Osteoblast (primary cell): ENCODE measurements around the gene OAT. TPM values are rescaled to one million over a fixed set of nuclear protein-coding genes. Genes with fewer than 3 reads are reported as not detected.

Experiments
- DNase-seq: peaks from one replicate; pipeline ENCODE4 v3.0.0; 2011; ENCODE audit warnings: low spot score, mixed read lengths; ENCODE audit not compliant: insufficient read length; ENCODE audit errors: missing footprints
- H2AFZ ChIP-seq: 2 replicates; pipeline ENCODE4 v1.6.0; 2011; ENCODE audit warnings: mild to moderate bottlenecking, low read length
- H3K27ac ChIP-seq: 2 replicates; pipeline ENCODE4 v1.5.1; 2011; ENCODE audit warnings: mild to moderate bottlenecking, low read depth, low read length, moderate library complexity
- H3K27me3 ChIP-seq: 2 replicates; pipeline ENCODE4 v1.6.0; 2012; ENCODE audit warnings: mild to moderate bottlenecking, control low read depth, inconsistent platforms, low read length, moderate library complexity; ENCODE audit not compliant: insufficient read depth
- H3K36me3 ChIP-seq: 2 replicates; pipeline ENCODE4 v1.5.1; 2011; ENCODE audit warnings: mild to moderate bottlenecking, low read length, control low read depth, moderate library complexity; ENCODE audit not compliant: insufficient read depth
- H3K4me1 ChIP-seq: 2 replicates; pipeline ENCODE4 v1.5.1; 2011; ENCODE audit warnings: mild to moderate bottlenecking, low read length, control low read depth, moderate library complexity; ENCODE audit not compliant: insufficient read depth
- H3K4me2 ChIP-seq: 2 replicates; pipeline ENCODE4 v1.6.0; 2011; ENCODE audit warnings: mild to moderate bottlenecking, low read length; ENCODE audit not compliant: insufficient read depth
- H3K4me3 ChIP-seq: fragments of 200-600 bp; sonication (generic); 3 replicates; pipeline ENCODE4 v1.5.1; 2012; ENCODE audit warnings: mild to moderate bottlenecking, low read length, inconsistent platforms; ENCODE audit not compliant: insufficient read depth
- H3K79me2 ChIP-seq: 2 replicates; pipeline ENCODE4 v1.6.0; 2012; ENCODE audit warnings: mild to moderate bottlenecking, low read length, control low read depth, inconsistent platforms; ENCODE audit not compliant: insufficient read depth
- H3K9me3 ChIP-seq: 2 replicates; pipeline ENCODE4 v1.5.1; 2011; ENCODE audit warnings: low read depth, low read length, control low read depth
- H4K20me1 ChIP-seq: 2 replicates; pipeline ENCODE4 v1.6.0; 2012; ENCODE audit warnings: mild to moderate bottlenecking, low read length, control low read depth; ENCODE audit not compliant: insufficient read depth
- total RNA-seq: library from RNA; depleted of rRNA; stranded (reverse); fragments of >200 nt; gene quantifications from 2 replicates; pipeline ENCODE4 v1.2.3, GENCODE V29; 2012
- TF ChIP-seq, protein P1 (sequence below): IDR thresholded peaks from 2 replicates; pipeline ENCODE4 v1.5.1; 2011; ENCODE audit warnings: mild to moderate bottlenecking, low read depth, low read length, moderate library complexity; ENCODE audit errors: extremely low read depth

OAT gene
- total RNA-seq, 1 donor, result 202 TPM

DNA sequence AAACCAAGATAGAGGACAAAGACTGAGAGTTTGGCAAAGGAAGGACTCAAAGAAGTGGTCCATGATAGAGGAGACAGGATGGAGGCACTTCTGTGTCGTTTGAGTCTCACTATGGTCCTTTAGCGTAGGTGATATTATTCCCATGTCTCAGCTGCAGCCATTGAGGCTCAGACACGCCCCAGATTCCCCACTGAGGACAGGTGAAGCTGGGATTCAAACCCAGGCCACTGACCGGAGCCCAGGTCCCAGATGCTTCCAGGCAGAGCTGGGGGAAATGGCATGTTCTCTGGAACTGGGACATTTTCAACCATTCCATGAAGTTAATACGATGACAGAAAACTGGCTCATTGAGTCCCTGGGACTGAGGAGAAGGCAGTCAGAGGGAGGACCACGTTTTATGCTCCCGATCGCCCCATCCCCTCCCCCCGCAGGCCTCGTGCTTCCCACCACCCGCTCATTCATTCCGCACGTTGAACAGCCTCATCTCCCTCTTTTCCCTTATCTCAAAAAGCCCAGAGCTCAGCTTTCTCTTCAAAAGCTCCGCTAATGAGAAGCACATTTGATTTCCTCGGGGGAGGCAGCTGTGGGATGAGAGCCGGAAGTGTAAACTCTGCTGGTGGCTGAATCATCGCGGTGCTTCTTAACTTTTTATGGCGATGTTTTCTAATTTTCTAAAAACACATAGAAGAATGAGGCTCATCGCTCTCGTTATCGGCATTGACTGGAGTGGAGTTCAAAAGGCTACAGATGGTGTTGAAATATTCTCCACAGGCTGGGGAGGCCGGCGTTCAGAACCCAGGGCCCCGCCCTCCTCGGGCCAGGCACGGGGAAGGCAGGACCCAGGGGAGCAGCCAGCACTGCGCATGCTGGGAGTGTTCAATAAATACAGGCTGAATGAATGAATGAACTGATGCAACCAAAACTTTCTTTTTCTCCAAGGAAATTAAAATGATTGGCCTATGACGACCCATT, 64.0 kb downstream of the OAT start:
- Histone ChIP-seq H3K27ac (peak overlapping the region; percentile 45), H3K4me2 (peak overlapping the region; percentile 86), H4K20me1 (no peaks in the 10 kb centered on the region), H2AFZ (peak overlapping the region; percentile 91), H3K27me3 (peaks cover 4% of the 10 kb centered on the region), H3K79me2 (no peaks in the 10 kb centered on the region), H3K36me3 (no peaks in the 10 kb centered on the region), H3K4me1 (peaks cover 7% of the 10 kb centered on the region), H3K9me3 (no peaks in the 10 kb centered on the region), H3K4me3 (peak overlapping the region; percentile 69)
- DNase-seq, result peak; percentile 96
- TF ChIP-seq, protein P1, sequence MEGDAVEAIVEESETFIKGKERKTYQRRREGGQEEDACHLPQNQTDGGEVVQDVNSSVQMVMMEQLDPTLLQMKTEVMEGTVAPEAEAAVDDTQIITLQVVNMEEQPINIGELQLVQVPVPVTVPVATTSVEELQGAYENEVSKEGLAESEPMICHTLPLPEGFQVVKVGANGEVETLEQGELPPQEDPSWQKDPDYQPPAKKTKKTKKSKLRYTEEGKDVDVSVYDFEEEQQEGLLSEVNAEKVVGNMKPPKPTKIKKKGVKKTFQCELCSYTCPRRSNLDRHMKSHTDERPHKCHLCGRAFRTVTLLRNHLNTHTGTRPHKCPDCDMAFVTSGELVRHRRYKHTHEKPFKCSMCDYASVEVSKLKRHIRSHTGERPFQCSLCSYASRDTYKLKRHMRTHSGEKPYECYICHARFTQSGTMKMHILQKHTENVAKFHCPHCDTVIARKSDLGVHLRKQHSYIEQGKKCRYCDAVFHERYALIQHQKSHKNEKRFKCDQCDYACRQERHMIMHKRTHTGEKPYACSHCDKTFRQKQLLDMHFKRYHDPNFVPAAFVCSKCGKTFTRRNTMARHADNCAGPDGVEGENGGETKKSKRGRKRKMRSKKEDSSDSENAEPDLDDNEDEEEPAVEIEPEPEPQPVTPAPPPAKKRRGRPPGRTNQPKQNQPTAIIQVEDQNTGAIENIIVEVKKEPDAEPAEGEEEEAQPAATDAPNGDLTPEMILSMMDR, result no peak

DNA sequence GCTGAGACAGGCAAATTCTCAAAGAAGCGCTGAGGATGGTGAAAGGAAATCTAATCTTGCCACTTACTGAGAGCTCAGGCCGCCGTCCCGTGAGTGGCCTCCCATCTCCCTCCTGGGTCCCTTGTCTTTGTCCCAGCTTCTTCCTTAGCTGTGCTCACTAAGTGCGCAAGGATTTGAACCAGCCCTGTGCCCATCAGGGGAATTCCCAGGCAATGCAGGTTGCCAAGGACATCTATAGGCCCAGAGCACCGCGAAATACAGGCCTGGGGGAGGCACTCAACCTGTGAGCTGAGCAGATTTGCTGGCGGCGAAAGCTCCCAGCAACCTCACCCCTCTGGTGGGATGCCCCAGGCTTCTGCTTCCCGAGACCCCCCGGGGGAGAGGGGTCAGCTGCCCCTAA, 64.8 kb downstream of the OAT start:
- peaks cover 7% of the 10 kb centered on the region for H3K4me1 ChIP-seq
- H3K9me3 ChIP-seq, result no peaks in the 10 kb centered on the region
- H3K36me3 ChIP-seq, result no peaks in the 10 kb centered on the region
- no peak overlapping the region for H2AFZ ChIP-seq
- no peaks in the 10 kb centered on the region for H4K20me1 ChIP-seq
- no peaks in the 10 kb centered on the region for H3K79me2 ChIP-seq
- H3K4me3 ChIP-seq, result no peak overlapping the region
- H3K27me3 ChIP-seq, result peaks cover 8% of the 10 kb centered on the region
- no peak overlapping the region for H3K4me2 ChIP-seq
- TF ChIP-seq, protein P1, result no peak
- peak; percentile 62 for DNase-seq
- H3K27ac ChIP-seq, result no peak overlapping the region

DNA sequence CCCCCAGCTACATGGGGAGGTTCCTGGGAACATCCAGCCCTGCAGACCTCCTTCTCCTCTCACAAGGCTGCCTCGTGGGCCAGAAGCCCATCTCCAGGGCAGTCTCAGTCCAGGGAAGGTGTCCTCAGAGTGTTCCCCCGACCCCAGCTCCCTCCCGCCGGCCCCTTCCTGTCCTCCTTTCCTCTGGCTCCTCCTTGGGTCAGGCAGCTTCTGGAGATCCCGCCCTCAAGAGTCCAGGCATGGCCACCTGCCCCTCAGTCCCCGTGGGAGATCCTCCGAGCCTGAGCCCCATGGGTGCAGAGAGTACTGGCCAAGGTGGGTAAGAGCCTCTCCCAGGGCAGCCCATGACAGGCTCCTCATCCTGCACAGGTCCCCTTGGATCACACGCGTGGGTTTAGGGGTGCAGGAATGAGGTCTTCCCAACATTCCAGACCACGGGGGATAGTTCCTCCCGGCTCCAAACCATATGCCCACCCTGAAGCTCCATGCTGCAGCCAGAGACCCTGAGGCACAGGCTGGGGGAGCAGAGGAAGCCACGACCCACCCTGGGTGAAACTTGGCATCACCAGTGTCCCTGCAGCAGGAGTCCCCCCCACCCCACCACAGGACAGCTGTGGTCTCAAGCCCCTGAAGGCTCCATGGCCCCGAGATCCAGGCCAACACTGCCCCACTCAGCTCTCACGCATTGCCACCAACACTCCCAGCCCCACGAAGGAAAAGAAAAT, 65.5 kb downstream of the OAT start:
- TF ChIP-seq, protein P1, result no peak
- Histone ChIP-seq H3K4me3 (no peak overlapping the region), H3K79me2 (no peaks in the 10 kb centered on the region), H3K36me3 (no peaks in the 10 kb centered on the region), H2AFZ (no peak overlapping the region), H3K27me3 (peaks cover 10% of the 10 kb centered on the region), H3K4me1 (peaks cover 7% of the 10 kb centered on the region), H3K9me3 (no peaks in the 10 kb centered on the region), H3K27ac (no peak overlapping the region), H3K4me2 (no peak overlapping the region), H4K20me1 (no peaks in the 10 kb centered on the region)
- peak; percentile 66 for DNase-seq
